HFFc6 (cell line): Measurements from ENCODE around the gene MTA1. TPM values are rescaled to one million over a fixed set of nuclear protein-coding genes. Genes with fewer than 3 reads are reported as not detected.

Source experiments
- DNase-seq: peaks from one replicate; pipeline ENCODE4 v3.0.0-alpha.2; 2018
- H3K27ac Mint-ChIP-seq: 2 replicates; pipeline ENCODE4 v1.8.0; 2020; ENCODE audit warnings: mild to moderate bottlenecking, mixed read lengths
- H3K27me3 Mint-ChIP-seq: 2 replicates; pipeline ENCODE4 v1.8.0; 2021; ENCODE audit warnings: mild to moderate bottlenecking, moderate library complexity, mixed read lengths; ENCODE audit not compliant: insufficient read depth
- H3K36me3 Mint-ChIP-seq: 2 replicates; pipeline ENCODE4 v1.8.0; 2021; ENCODE audit warnings: low read depth, mixed read lengths
- H3K4me1 Mint-ChIP-seq: 2 replicates; pipeline ENCODE4 v1.8.0; 2020; ENCODE audit warnings: low read depth, mixed read lengths
- H3K4me3 Mint-ChIP-seq: 2 replicates; pipeline ENCODE4 v1.8.0; 2020; ENCODE audit warnings: mild to moderate bottlenecking, moderate library complexity, mixed read lengths
- H3K9me3 Mint-ChIP-seq: 2 replicates; pipeline ENCODE4 v1.8.0; 2020; ENCODE audit warnings: mild to moderate bottlenecking, mixed read lengths
- CTCF ChIP-seq: fragments of 200-600 bp; sonication (generic); IDR thresholded peaks from 2 replicates; pipeline ENCODE4 v1.5.0; 2021; ENCODE audit warnings: antibody characterized with exemption, mild to moderate bottlenecking
- total RNA-seq, 6 experiments: library from RNA; stranded (reverse); fragmentation: NEBNext Ultra II Directional; extraction: Animal tissue kit (Norgen Biotek cat#: 25700); gene quantifications; 2 replicates in 1 of 6; 3 replicates in 5 of 6; pipeline ENCODE4 v1.2.3, GENCODE V29; 2021

Gene MTA1
- total RNA-seq, 6 experiments from 2014 or later: 67.5 to 71.3 (median 69.2) TPM

DNA sequence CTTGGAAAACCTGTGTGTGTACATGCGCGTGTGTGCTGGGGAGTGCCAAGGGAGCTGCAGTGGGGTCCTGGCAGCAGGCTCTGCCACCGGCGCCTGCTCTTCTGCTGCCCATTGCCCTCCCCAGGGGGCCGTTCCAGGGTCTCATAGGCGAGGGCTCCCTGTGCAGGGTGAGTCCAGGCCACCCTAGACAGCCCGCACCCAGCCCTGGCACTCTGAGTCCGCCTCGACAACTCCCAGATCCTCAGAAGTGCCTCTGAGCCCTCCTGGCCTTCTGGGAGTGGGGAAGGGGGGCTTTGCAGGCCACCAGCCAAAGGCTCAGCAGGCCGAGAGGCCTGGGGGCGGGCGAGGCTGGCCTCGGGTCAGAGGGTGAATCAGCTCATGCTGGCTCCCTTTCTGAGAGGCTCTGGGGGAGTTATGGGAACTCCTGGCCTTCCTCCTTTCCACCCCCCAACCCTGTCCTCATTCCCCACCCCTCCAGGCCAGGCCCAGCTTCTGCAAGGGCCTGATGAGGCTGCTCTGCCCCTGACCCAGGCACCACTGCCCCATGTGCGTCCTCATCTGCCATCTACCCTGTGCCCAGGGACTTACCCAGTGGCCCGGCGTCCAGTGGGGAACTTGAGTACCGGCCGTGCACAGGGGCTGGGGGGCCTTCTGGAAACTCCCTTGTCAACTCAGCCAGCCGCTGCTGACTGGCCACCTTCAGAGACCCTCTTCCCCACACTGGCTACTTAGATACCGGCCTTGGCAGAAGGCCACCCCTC lies 69.3 kb downstream of the MTA1 start:
- Mint-ChIP-seq H3K9me3 (no peaks in the 10 kb centered on the region), H3K4me3 (peak overlapping the region; percentile 81; the same call in 1 of the 2 replicates)

DNA sequence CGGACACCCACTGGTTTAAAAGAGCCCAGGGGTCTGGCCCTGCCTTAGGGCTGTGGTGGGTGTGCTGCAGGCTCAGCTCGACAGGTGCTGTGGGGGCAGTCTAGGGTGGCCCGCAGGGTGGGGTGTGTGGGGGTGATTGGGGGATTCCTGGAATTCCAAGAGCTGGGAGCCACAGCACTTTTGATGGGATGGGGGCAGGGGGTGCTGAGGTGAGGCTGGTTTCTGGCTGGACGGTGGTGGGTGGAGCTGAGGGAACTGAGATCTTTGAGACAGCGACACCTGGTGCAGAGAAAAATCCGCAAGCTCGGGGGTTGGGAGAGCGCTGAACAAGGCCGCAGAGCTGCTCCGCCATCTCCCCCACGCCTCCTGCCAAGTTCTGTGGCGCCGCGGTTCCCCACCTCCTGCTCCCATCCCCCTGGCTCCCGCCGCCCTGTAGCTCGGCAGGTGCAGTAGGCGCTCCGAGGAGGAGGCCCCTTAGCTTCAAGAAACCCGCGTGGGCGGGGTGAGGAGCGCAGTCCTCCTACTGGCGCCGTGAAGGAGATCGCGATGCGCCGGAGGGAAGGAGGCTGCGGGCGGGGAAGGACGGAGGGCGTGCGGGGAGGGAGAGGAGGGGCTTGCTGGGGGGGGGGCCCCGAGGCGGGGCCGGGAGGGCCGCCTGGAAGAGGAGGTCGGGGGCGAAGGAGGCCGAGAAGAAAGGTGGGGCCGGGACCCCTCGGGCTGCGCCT lies 70.1 kb downstream of the MTA1 start:
- Mint-ChIP-seq H3K4me1 (peaks cover 12% of the 10 kb centered on the region), H3K27me3 (peaks cover 7% of the 10 kb centered on the region), H3K4me3 (peak overlapping the region; percentile 81), H3K9me3 (no peaks in the 10 kb centered on the region), H3K36me3 (no peaks in the 10 kb centered on the region), H3K27ac (peak overlapping the region; percentile 66)
- DNase-seq: peak; percentile 72
- peak; percentile 80 for TF ChIP-seq CTCF

More for the DNA sequence above, 69.3 kb downstream of the MTA1 start:
- DNase-seq: no peak
- peaks cover 17% of the 10 kb centered on the region for H3K4me1 Mint-ChIP-seq
- H3K27me3 Mint-ChIP-seq: peaks cover 7% of the 10 kb centered on the region
- TF ChIP-seq CTCF: no peak
- H3K27ac Mint-ChIP-seq: peak overlapping the region; percentile 18
- H3K36me3 Mint-ChIP-seq: no peaks in the 10 kb centered on the region

DNA sequence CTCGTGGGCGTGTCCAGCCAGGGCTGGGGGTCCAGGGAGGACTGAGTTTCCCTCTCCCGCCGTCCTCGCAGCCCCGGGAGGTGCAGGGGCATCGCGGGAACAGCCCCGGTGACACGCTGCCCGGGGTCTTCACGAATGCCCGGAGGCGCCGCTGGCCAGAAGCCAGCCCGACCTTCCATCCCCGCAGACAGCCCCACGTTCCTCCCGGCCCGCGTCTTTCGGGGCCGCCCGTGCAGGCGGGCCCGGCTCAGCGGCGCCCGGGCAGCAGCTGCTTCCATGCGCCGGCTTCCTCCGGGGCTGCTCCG lies 70.6 kb downstream of the MTA1 start:
- Mint-ChIP-seq H3K36me3 (no peaks in the 10 kb centered on the region), H3K4me1 (peaks cover 11% of the 10 kb centered on the region), H3K27me3 (peaks cover 7% of the 10 kb centered on the region), H3K27ac (peak overlapping the region; percentile 66), H3K9me3 (no peaks in the 10 kb centered on the region), H3K4me3 (peak overlapping the region; percentile 81)
- no peak for TF ChIP-seq CTCF
- DNase-seq: no peak

GRCh38 chr14:105490572-105491365 lies 71.1 kb downstream of the MTA1 start, which contains the start of gene TEDC1:
Gene TEDC1 (plus strand): TSS chr14:105491246. CDS start chr14:105491376, 130 bp downstream.
- H3K36me3 Mint-ChIP-seq: no peaks in the 10 kb centered on the region
- peak; percentile 87 for TF ChIP-seq CTCF
- peak; percentile 100 for DNase-seq
- peak within 1 kb of the TSS; percentile 89 for H3K27ac Mint-ChIP-seq
- peaks cover 7% of the 10 kb centered on the region for H3K27me3 Mint-ChIP-seq
- H3K9me3 Mint-ChIP-seq: no peaks in the 10 kb centered on the region
- peaks cover 11% of the 10 kb centered on the region for H3K4me1 Mint-ChIP-seq
- peak within 1 kb of the TSS; percentile 87 for H3K4me3 Mint-ChIP-seq

DNA sequence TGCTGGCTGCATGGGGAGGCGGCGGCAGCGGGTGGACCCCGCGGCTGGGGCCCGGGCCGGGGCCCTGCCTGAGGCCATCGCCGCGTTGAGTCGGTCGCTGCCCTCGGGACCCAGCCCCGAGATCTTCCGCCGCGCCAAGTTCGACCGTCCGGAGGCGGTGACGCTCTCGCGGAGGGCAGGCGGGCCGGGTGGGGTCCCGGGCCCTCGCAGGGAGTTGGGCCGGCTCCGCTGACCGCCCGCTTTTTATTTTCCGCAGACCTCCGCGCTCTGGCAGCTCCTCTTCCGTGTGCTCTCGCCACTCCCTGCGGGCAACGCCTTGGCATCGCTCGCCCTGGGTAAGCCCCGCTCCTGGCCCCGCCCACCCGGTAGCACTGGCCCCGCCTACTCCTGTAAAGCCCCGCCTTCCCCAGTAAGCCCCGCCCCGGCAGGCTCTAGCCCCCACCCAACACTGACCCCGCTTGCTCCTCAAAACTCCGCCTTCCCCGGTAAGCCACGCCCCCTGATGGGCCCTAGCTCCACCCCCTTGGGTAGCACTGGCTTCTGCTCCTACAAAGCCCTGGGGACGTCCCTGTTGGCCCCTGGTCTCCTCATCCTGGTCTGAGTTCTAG lies 71.8 kb downstream of the MTA1 start:
- DNase-seq: peak; percentile 28
- peaks cover 7% of the 10 kb centered on the region for H3K27me3 Mint-ChIP-seq

More for the DNA sequence above, 71.8 kb downstream of the MTA1 start:
- no peak for TF ChIP-seq CTCF
- Mint-ChIP-seq H3K4me1 (peaks cover 11% of the 10 kb centered on the region), H3K27ac (peak overlapping the region; percentile 89), H3K36me3 (no peaks in the 10 kb centered on the region), H3K9me3 (no peaks in the 10 kb centered on the region), H3K4me3 (peak overlapping the region; percentile 87)
